ENCODE data around the gene EIF4G3.
A peak's percentile ranks its signal among the peaks of the same experiment; 100 is the strongest.

EIF4G3 gene

GRCh38 chr1:20903437-20903836 is 273.3 kb downstream of the EIF4G3 start:
- no peak overlapping the region for H3K4me3 ChIP-seq (ENCODE audit: severe bottlenecking)
- no peaks in the 10 kb centered on the region for H3K9me3 ChIP-seq (ENCODE audit: severe bottlenecking)
- peaks cover 19% of the 10 kb centered on the region; the same call in 1 of the 2 replicates for H3K36me3 ChIP-seq (ENCODE audit: low read depth)
- ATAC-seq (ENCODE audit: low read depth) (peak; percentile 25; the same call in 1 of the 3 replicates), DNase-seq (ENCODE audit: low spot score) (no peak)
- no peaks in the 10 kb centered on the region for H3K4me1 ChIP-seq (ENCODE audit: insufficient read depth, poor library complexity, severe bottlenecking)
- no peak for TF ChIP-seq CTCF (IDR thresholded peaks at IDR 0.05; ENCODE audit: poor library complexity, severe bottlenecking)
- no peak overlapping the region for H3K27ac ChIP-seq (ENCODE audit: poor library complexity, severe bottlenecking)
- no peaks in the 10 kb centered on the region for H3K27me3 ChIP-seq (ENCODE audit: insufficient read depth, poor library complexity, severe bottlenecking)

- TF ChIP-seq CTCF (IDR thresholded peaks at IDR 0.05; ENCODE audit: poor library complexity, severe bottlenecking), result no peak
- Histone ChIP-seq H3K9me3 (ENCODE audit: severe bottlenecking) (no peaks in the 10 kb centered on the region), H3K27ac (ENCODE audit: poor library complexity, severe bottlenecking) (no peak overlapping the region), H3K4me1 (ENCODE audit: insufficient read depth, poor library complexity, severe bottlenecking) (peaks cover 16% of the 10 kb centered on the region), H3K27me3 (ENCODE audit: insufficient read depth, poor library complexity, severe bottlenecking) (no peaks in the 10 kb centered on the region), H3K36me3 (ENCODE audit: low read depth) (peaks cover 25% of the 10 kb centered on the region), H3K4me3 (ENCODE audit: severe bottlenecking) (no peak overlapping the region)
- no peak for ATAC-seq (ENCODE audit: low read depth)
- no peak for DNase-seq (ENCODE audit: low spot score)
Measured at GRCh38 chr1:20900056-20900455, 276.6 kb downstream of the EIF4G3 start.

GRCh38 chr1:20899154-20899972 is 277.3 kb downstream of the EIF4G3 start:
- DNase-seq (ENCODE audit: low spot score) (no peak), ATAC-seq (ENCODE audit: low read depth) (no peak)
- H3K36me3 ChIP-seq (ENCODE audit: low read depth), result peaks cover 26% of the 10 kb centered on the region
- TF ChIP-seq CTCF (IDR thresholded peaks at IDR 0.05; ENCODE audit: poor library complexity, severe bottlenecking), result peak; percentile 28
- no peak overlapping the region for H3K4me3 ChIP-seq (ENCODE audit: severe bottlenecking)
- peaks cover 17% of the 10 kb centered on the region for H3K4me1 ChIP-seq (ENCODE audit: insufficient read depth, poor library complexity, severe bottlenecking)
- no peak overlapping the region for H3K27ac ChIP-seq (ENCODE audit: poor library complexity, severe bottlenecking)
- no peaks in the 10 kb centered on the region for H3K27me3 ChIP-seq (ENCODE audit: insufficient read depth, poor library complexity, severe bottlenecking)
- no peaks in the 10 kb centered on the region for H3K9me3 ChIP-seq (ENCODE audit: severe bottlenecking)

GRCh38 chr1:20896826-20897225 is 279.9 kb downstream of the EIF4G3 start:
- no peak overlapping the region for H3K4me3 ChIP-seq (ENCODE audit: severe bottlenecking)
- H3K27ac ChIP-seq (ENCODE audit: poor library complexity, severe bottlenecking), result peak overlapping the region; percentile 78
- no peak for DNase-seq (ENCODE audit: low spot score)
- no peaks in the 10 kb centered on the region for H3K27me3 ChIP-seq (ENCODE audit: insufficient read depth, poor library complexity, severe bottlenecking)
- ATAC-seq (ENCODE audit: low read depth), result peak; percentile 93
- H3K4me1 ChIP-seq (ENCODE audit: insufficient read depth, poor library complexity, severe bottlenecking), result peaks cover 22% of the 10 kb centered on the region
- H3K9me3 ChIP-seq (ENCODE audit: severe bottlenecking), result no peaks in the 10 kb centered on the region
- no peak for TF ChIP-seq CTCF (IDR thresholded peaks at IDR 0.05; ENCODE audit: poor library complexity, severe bottlenecking)
- H3K36me3 ChIP-seq (ENCODE audit: low read depth), result peaks cover 34% of the 10 kb centered on the region

- peak overlapping the region; percentile 12 for H3K27ac ChIP-seq (ENCODE audit: poor library complexity, severe bottlenecking)
- no peak overlapping the region for H3K4me3 ChIP-seq (ENCODE audit: severe bottlenecking)
- TF ChIP-seq CTCF (IDR thresholded peaks at IDR 0.05; ENCODE audit: poor library complexity, severe bottlenecking), result no peak
- ATAC-seq (ENCODE audit: low read depth) (peak; percentile 49), DNase-seq (ENCODE audit: low spot score) (no peak)
- H3K36me3 ChIP-seq (ENCODE audit: low read depth), result peaks cover 31% of the 10 kb centered on the region
- peaks cover 22% of the 10 kb centered on the region for H3K4me1 ChIP-seq (ENCODE audit: insufficient read depth, poor library complexity, severe bottlenecking)
- no peaks in the 10 kb centered on the region for H3K27me3 ChIP-seq (ENCODE audit: insufficient read depth, poor library complexity, severe bottlenecking)
- no peaks in the 10 kb centered on the region for H3K9me3 ChIP-seq (ENCODE audit: severe bottlenecking)
Measured at GRCh38 chr1:20893931-20894330, 282.8 kb downstream of the EIF4G3 start.

Measured in RWPE2 (cell line).